Naive thymus-derived CD4-positive, alpha-beta T cell (primary cell): ENCODE data around the gene CD247. TPM values are rescaled to one million over a fixed set of nuclear protein-coding genes. Genes with fewer than 3 reads are reported as not detected.

Experiments used
- ATAC-seq: fragments of 150-1000 bp; cut with Tn5 transposase; 2 replicates; pipeline ENCODE4 v1.10.0; 2021; ENCODE audit warnings: mild to moderate bottlenecking, moderate library complexity
- CTCF ChIA-PET: fragments of 350-600 bp; sonication (Branson Sonifier 250); formaldehyde crosslinking; loops from one replicate; lab custom pipeline; 2021; ENCODE audit warnings: antibody characterized with exemption; lab: Charles Lee
- POLR2A ChIA-PET: fragments of 350-600 bp; sonication (Branson Sonifier 250); formaldehyde crosslinking; loops from one replicate; lab custom pipeline; 2021; ENCODE audit warnings: antibody characterized with exemption, inconsistent platforms; lab: Charles Lee
- DNase-seq, 9 donors: peaks; one replicate each; pipeline versions ENCODE4 v3.0.0 to v3.0.0-alpha.2; 2020 to 2022; ENCODE audit warnings: mixed read lengths in 1 of 9
- H3K27ac ChIP-seq: one replicate; pipeline ENCODE4 v1.7.0; 2013; ENCODE audit warnings: mild to moderate bottlenecking, low read depth, low read length, moderate library complexity
- H3K27me3 ChIP-seq, 2 donors: one replicate each; pipeline ENCODE4 v1.7.0; 2013; ENCODE audit warnings: low read length in 2 of 2, mild to moderate bottlenecking in 2 of 2, moderate library complexity in 2 of 2; ENCODE audit not compliant: control insufficient read depth in 2 of 2, insufficient read depth in 2 of 2
- H3K36me3 ChIP-seq, 3 experiments: 1 replicate in 2 of 3; 2 replicates in 1 of 3; pipeline ENCODE4 v1.7.0; 2013; ENCODE audit warnings: low read length in 3 of 3, mild to moderate bottlenecking in 3 of 3, moderate library complexity in 1 of 3; ENCODE audit not compliant: insufficient read depth in 3 of 3, control insufficient read depth in 2 of 3
- H3K4me1 ChIP-seq, 2 donors: one replicate each; pipeline ENCODE4 v1.7.0; 2013; ENCODE audit warnings: low read length in 2 of 2, mild to moderate bottlenecking in 2 of 2, moderate library complexity in 1 of 2; ENCODE audit not compliant: control insufficient read depth in 2 of 2, insufficient read depth in 2 of 2
- H3K4me3 ChIP-seq: 2 replicates; pipeline ENCODE4 v1.7.0; 2013; ENCODE audit warnings: mild to moderate bottlenecking, low read length
- H3K9me3 ChIP-seq, 3 experiments: 1 replicate in 2 of 3; 2 replicates in 1 of 3; pipeline ENCODE4 v1.7.0; 2013; ENCODE audit warnings: low read length in 3 of 3; ENCODE audit not compliant: control insufficient read depth in 2 of 3
- H3K27ac Mint-ChIP-seq, 9 donors: one replicate each; pipeline ENCODE4 v1.8.0; 2020 to 2022; ENCODE audit warnings: mixed read lengths in 9 of 9, mild to moderate bottlenecking in 8 of 9, moderate library complexity in 5 of 9, inconsistent platforms in 2 of 9
- H3K27me3 Mint-ChIP-seq, 5 donors: one replicate each; pipeline ENCODE4 v1.8.0; 2021 to 2022; ENCODE audit warnings: mixed read lengths in 5 of 5, mild to moderate bottlenecking in 1 of 5
- H3K36me3 Mint-ChIP-seq, 5 donors: one replicate each; pipeline ENCODE4 v1.8.0; 2020 to 2022; ENCODE audit warnings: mixed read lengths in 5 of 5, mild to moderate bottlenecking in 3 of 5, inconsistent platforms in 1 of 5
- H3K4me1 Mint-ChIP-seq, 7 donors: one replicate each; pipeline ENCODE4 v1.8.0; 2020 to 2022; ENCODE audit warnings: mixed read lengths in 7 of 7, mild to moderate bottlenecking in 3 of 7, inconsistent platforms in 1 of 7
- H3K4me3 Mint-ChIP-seq, 10 donors: one replicate each; pipeline ENCODE4 v1.8.0; 2020 to 2022; ENCODE audit warnings: mild to moderate bottlenecking in 10 of 10, mixed read lengths in 10 of 10, moderate library complexity in 6 of 10, inconsistent platforms in 2 of 10
- H3K9me3 Mint-ChIP-seq, 11 donors: one replicate each; pipeline ENCODE4 v1.8.0; 2020 to 2022; ENCODE audit warnings: mixed read lengths in 11 of 11, mild to moderate bottlenecking in 4 of 11, inconsistent platforms in 1 of 11, moderate library complexity in 1 of 11
- intact Hi-C, 2 donors: fragments of 100-400 bp; cut with micrococcal nuclease; formaldehyde crosslinking; loops; one replicate each; pipeline ENCODE4 v1.15.1; 2023
- polyA plus RNA-seq, 2 donors: library from polyadenylated mRNA; unstranded; fragments of 300-500 nt; fragmentation: Illumina TruSeq; gene quantifications; one replicate each; pipeline ENCODE4 v1.2.3, GENCODE V29; 2021
- total RNA-seq, 6 experiments: library from RNA in 5 of 6; stranded (reverse) in 5 of 6; gene quantifications; 1 replicate in 5 of 6; 2 replicates in 1 of 6; pipeline ENCODE4 v1.2.3 and lab custom pipeline; 2021 to 2026

The CD247 gene
- total and polyA plus RNA-seq, 7 experiments from 2014 or later: 246 to 476 (median 352) TPM

DNA sequence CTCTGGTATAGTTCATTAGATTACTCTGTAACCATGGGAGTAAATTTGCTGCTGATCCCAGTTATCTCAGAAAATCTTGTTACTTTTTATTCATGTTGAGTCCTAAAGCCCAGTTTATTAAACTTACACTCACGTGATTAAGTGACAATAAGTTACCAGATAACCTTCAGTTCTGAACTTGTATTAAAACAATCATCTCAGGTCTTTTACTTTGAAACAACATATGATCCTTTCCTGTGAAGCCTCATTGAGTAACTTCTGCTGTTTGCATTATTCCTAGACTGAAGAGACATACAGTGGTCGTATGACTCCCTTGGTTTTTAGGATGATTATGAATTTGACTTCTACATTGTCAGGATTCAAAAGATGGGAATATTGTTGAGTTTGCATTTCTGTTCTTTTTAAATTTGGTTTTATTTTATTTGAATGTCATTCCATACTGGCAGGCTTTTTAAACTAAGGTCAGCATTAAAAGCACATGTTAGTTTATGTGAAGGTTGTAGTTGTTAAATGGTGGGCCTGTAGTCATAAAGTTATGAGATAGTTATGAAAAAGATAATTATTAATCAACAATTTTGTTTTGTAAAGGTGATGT is 117.9 kb downstream of the CD247 start:
- no peak overlapping the region for H3K4me3 ChIP-seq
- Mint-ChIP-seq H3K9me3 (no peaks in the 10 kb centered on the region), H3K36me3 (peaks cover 12 to 49% (median 16%) of the 10 kb centered on the region in 5 donors), H3K27me3 (no peaks in the 10 kb centered on the region), H3K27ac (peak overlapping the region in 1 of 9 donors; percentile 20), H3K4me1 (peaks cover 0 to 13% (median 9%) of the 10 kb centered on the region in 7 donors), H3K4me3 (no peak overlapping the region)
- POLR2A ChIA-PET: interaction anchor here (1.2 kb wide), 1 partner anchor 40 kb away, joined by 3 read pairs; no protein-coding TSS in a partner anchor
- H3K36me3 ChIP-seq: peaks cover 0 to 15% (median 0%) of the 10 kb centered on the region in 3 experiments
- H3K27ac ChIP-seq: no peak overlapping the region
- intact Hi-C loops: loop anchor here (2.0 to 10.0 kb wide), 2 partner anchors 140 to 486 kb away; no protein-coding TSS in a partner anchor
- CTCF ChIA-PET: interaction anchor here (1.5 to 3.1 kb wide), 4 partner anchors 47 to 140 kb away, joined by 4 to 41 read pairs (median 10); partner anchors contain the start of gene CD247
- DNase-seq: no peak
- no peaks in the 10 kb centered on the region for H3K27me3 ChIP-seq
- ATAC-seq: no peak
- H3K4me1 ChIP-seq: no peaks in the 10 kb centered on the region
- H3K9me3 ChIP-seq: no peaks in the 10 kb centered on the region

DNA sequence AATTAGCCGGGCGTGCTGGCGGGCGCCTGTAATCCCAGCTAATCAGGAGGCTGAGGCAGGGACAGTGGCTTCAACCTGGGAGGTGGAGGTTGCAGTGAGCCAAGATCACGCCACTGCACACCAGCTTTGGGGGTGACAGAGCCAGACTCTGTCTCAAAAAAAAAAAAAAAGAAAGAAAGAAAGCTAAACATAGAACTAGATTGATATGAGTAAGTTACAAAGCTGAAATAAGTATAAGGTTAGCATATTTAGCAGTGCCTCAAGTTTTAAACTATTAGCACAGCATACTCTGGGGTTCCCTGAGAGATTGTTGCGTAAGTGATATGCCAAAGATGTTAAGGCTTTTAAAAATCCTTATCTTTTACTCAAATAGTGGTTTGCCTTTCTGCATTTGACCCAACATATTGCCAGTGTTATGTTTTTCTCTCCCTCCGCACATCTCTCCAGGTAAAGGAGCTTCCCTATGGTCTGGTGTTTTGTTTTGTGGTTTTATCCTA is 126.1 kb downstream of the CD247 start:
- Histone ChIP-seq H3K27me3 (no peaks in the 10 kb centered on the region), H3K36me3 (peaks cover 0 to 18% (median 0%) of the 10 kb centered on the region in 3 experiments), H3K4me1 (no peaks in the 10 kb centered on the region), H3K4me3 (no peak overlapping the region), H3K9me3 (no peaks in the 10 kb centered on the region), H3K27ac (no peak overlapping the region)
- H3K27me3 Mint-ChIP-seq: no peaks in the 10 kb centered on the region
- no peak for DNase-seq
- POLR2A ChIA-PET: interaction anchor here (0.7 kb wide), 1 partner anchor 25 kb away, joined by 3 read pairs; no protein-coding TSS in a partner anchor
- no peak overlapping the region for H3K4me3 Mint-ChIP-seq
- no peaks in the 10 kb centered on the region for H3K4me1 Mint-ChIP-seq
- CTCF ChIA-PET: interaction anchor here (0.6 to 1.7 kb wide), 3 partner anchors 10 to 317 kb away, joined by 3 to 4 read pairs (median 3); no protein-coding TSS in a partner anchor
- peaks cover 0 to 2% (median 0%) of the 10 kb centered on the region in 11 donors for H3K9me3 Mint-ChIP-seq
- no peak overlapping the region for H3K27ac Mint-ChIP-seq
- no peak for ATAC-seq
- intact Hi-C loops: no loop called here
- peaks cover 4 to 22% (median 10%) of the 10 kb centered on the region in 5 donors for H3K36me3 Mint-ChIP-seq

DNA sequence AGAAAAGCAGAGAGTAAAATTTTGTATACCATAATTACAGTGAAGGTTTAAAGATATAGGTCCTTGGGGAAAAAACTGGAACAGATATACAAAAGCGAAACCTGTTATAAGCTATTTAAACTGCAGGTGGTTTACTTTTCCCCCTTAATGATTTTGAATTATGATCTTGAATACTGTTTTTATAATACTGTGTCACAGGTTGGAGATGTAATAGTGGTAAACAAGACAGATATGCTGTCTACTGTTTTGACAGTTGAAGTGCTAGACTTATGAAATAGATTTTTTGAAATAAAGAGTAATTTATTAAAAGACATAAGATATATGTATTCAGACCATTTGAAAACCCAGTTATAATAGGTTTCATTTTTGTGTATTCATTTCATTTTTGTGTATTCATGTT is 129.4 kb downstream of the CD247 start:
- Mint-ChIP-seq H3K27ac (peak overlapping the region in 1 of 9 donors; percentile 9), H3K9me3 (peaks cover 0 to 2% (median 0%) of the 10 kb centered on the region in 11 donors), H3K27me3 (no peaks in the 10 kb centered on the region), H3K4me1 (no peaks in the 10 kb centered on the region), H3K4me3 (no peak overlapping the region), H3K36me3 (peaks cover 11 to 34% (median 19%) of the 10 kb centered on the region in 5 donors)
- ChIA-PET POLR2A (no interaction called here), CTCF (interaction anchor here (1.2 to 1.5 kb wide), 2 partner anchors 145 to 169 kb away, joined by 3 read pairs; no protein-coding TSS in a partner anchor)
- no peaks in the 10 kb centered on the region for H3K27me3 ChIP-seq
- intact Hi-C loops: no loop called here
- no peaks in the 10 kb centered on the region for H3K4me1 ChIP-seq
- DNase-seq: no peak
- H3K9me3 ChIP-seq: no peaks in the 10 kb centered on the region
- peaks cover 0 to 31% (median 0%) of the 10 kb centered on the region in 3 experiments for H3K36me3 ChIP-seq
- ATAC-seq: no peak
- no peak overlapping the region for H3K27ac ChIP-seq
- H3K4me3 ChIP-seq: no peak overlapping the region

DNA sequence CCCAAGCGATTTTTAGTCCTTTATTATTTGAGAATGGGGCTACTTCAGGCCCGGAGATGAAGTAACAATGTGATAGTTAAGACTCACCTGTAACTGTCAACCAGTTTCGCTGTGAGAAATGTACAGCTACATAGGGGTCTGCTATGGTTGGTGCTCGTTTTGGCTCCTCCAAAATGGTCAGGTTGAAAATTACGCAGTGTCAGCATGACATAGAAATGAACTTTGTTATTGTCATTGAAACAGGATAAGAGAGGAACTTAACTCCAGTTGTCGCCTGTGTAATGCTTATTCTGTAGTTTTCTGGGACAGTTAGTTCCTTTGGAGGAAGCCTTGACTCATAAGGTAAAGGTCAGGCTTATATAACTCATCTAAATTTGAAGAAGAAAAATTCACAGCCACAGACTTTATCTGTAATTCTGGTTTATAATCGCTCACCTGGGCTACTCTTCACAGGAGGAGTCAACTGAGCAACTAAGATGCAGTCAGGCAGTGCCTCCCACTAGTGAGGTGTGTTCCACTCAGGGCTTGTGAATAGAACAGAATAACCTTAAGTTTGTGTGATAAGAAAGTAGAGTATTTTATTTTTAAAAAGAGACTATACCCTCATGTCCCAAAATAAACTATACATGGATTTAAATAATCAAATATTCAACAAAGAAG is 130.9 kb downstream of the CD247 start:
- intact Hi-C loops: no loop called here
- no peaks in the 10 kb centered on the region for H3K27me3 Mint-ChIP-seq
- no peak for DNase-seq
- peaks cover 0 to 2% (median 0%) of the 10 kb centered on the region in 11 donors for H3K9me3 Mint-ChIP-seq
- H3K4me1 ChIP-seq: no peaks in the 10 kb centered on the region
- peaks cover 13 to 39% (median 19%) of the 10 kb centered on the region in 5 donors for H3K36me3 Mint-ChIP-seq
- ATAC-seq: no peak
- peaks cover 0 to 31% (median 0%) of the 10 kb centered on the region in 3 experiments for H3K36me3 ChIP-seq
- ChIA-PET CTCF (interaction anchor here (1.5 kb wide), 1 partner anchor 147 kb away, joined by 3 read pairs; no protein-coding TSS in a partner anchor), POLR2A (no interaction called here)
- H3K4me1 Mint-ChIP-seq: no peaks in the 10 kb centered on the region
- no peaks in the 10 kb centered on the region for H3K9me3 ChIP-seq
- H3K27ac Mint-ChIP-seq: peak overlapping the region in 3 of 9 donors; percentile 12 to 53 (median 36)
- H3K27me3 ChIP-seq: no peaks in the 10 kb centered on the region
- H3K4me3 ChIP-seq: no peak overlapping the region
- no peak overlapping the region for H3K4me3 Mint-ChIP-seq
- no peak overlapping the region for H3K27ac ChIP-seq

Other genes starting within 250 kb of the CD247 start
- 10 to 100 TPM; 10.6 to 33.4 (median 23.1) TPM for gene CREG1, start 35.2 kb upstream of the CD247 start, total RNA-seq
- gene CREG1, start 35.2 kb upstream of the CD247 start, polyA plus RNA-seq: 10 to 100 TPM; 31.9 to 40.6 TPM
- 100 to 1,000 TPM in 4 of 5 experiments, 10 to 100 TPM in 1; 75.0 to 153 (median 140) TPM for gene RCSD1, start 111.7 kb upstream of the CD247 start, total RNA-seq
- gene RCSD1, start 111.7 kb upstream of the CD247 start, polyA plus RNA-seq: 100 to 1,000 TPM in 1 of 2 donors, 10 to 100 TPM in 1; 94.7 to 135 TPM
- 10 to 100 TPM in 2 of 5 experiments, 1 to 10 TPM in 3; 4.8 to 25.3 (median 8.6) TPM for gene MPZL1, start 203.5 kb upstream of the CD247 start, total RNA-seq
- 10 to 100 TPM; 12.2 to 19.0 TPM for gene MPZL1, start 203.5 kb upstream of the CD247 start, polyA plus RNA-seq